Esophagus squamous epithelium (tissue), 5 donors: ENCODE data around the gene ISL2. TPM values are rescaled to one million over a fixed set of nuclear protein-coding genes. Genes with fewer than 3 reads are reported as not detected.
A peak's percentile ranks its signal among the peaks of the same experiment; 100 is the strongest.

Experiments used
- DNase-seq: peaks from one replicate; lab custom pipeline; 2025; lab: John Stamatoyannopoulos, UW
- H3K27ac ChIP-seq, 4 donors: fragments of 200-600 bp; sonication (generic); one replicate each; pipeline ENCODE4 v1.5.1; 2016 to 2019; ENCODE audit warnings: mild to moderate bottlenecking in 1 of 4
- H3K27me3 ChIP-seq, 4 donors: fragments of 200-600 bp; sonication (generic); 1 replicate in 3 of 4; 2 replicates in 1 of 4; pipeline versions ENCODE4 v1.5.1 to v1.6.0; 2017 to 2021; ENCODE audit warnings: antibody characterized with exemption in 1 of 4
- H3K36me3 ChIP-seq, 3 donors: fragments of 200-600 bp; sonication (generic); one replicate each; pipeline ENCODE4 v1.5.1; 2016 to 2019
- H3K4me1 ChIP-seq, 3 donors: fragments of 200-600 bp; sonication (generic); one replicate each; pipeline ENCODE4 v1.5.1; 2017 to 2019
- H3K4me3 ChIP-seq, 4 donors: fragments of 200-600 bp; sonication (generic); 1 replicate in 3 of 4; 2 replicates in 1 of 4; pipeline ENCODE4 v1.5.1; 2016 to 2019; ENCODE audit warnings: mild to moderate bottlenecking in 2 of 4, moderate library complexity in 1 of 4
- H3K9me3 ChIP-seq, 3 donors: fragments of 200-600 bp; sonication (generic); one replicate each; pipeline ENCODE4 v1.5.1; 2016 to 2019
- CTCF ChIP-seq, 6 experiments: fragments of 450-650 bp in 4 of 6; fragments of 200-600 bp in 2 of 6; sonication (generic) in 2 of 6; IDR thresholded peaks; one replicate each; pipeline ENCODE4 v1.5.1; 2016 to 2019; ENCODE audit warnings: antibody characterized with exemption in 6 of 6, mild to moderate bottlenecking in 4 of 6, moderate library complexity in 4 of 6
- POLR2A ChIP-seq, 4 donors: fragments of 450-650 bp; IDR thresholded peaks; one replicate each; pipeline ENCODE4 v1.6.1; 2017; ENCODE audit warnings: antibody characterized with exemption in 4 of 4, mild to moderate bottlenecking in 4 of 4, moderate library complexity in 3 of 4
- WGBS, 2 donors: methylation state at CpG; one replicate each; pipeline ENCODE4 v1.1.5; 2018; 5-methylcytosine and 5-hydroxymethylcytosine counted together
- intact Hi-C: fragments of 100-400 bp; cut with DNase I; formaldehyde crosslinking; loops from one replicate; pipeline ENCODE4 v1.15.0; 2022
- total RNA-seq, 4 donors: library from RNA; depleted of rRNA; stranded (reverse); fragments of >200 nt; gene quantifications; one replicate each; pipeline ENCODE4 v1.1.0, GENCODE V29; 2016
- donor health status: DM: yes; HTN: yes; CAD: no.

The ISL2 gene
- total RNA-seq, 4 donors from 2014 or later: 0.22 to 0.95 (median 0.70) TPM; not detected in 1

- Histone ChIP-seq H3K36me3 (no peaks in the 10 kb centered on the region), H3K4me1 (peaks cover 49 to 73% (median 53%) of the 10 kb centered on the region in 3 donors), H3K27ac (no peak overlapping the region), H3K9me3 (no peaks in the 10 kb centered on the region), H3K4me3 (no peak overlapping the region), H3K27me3 (peaks cover 34 to 99% (median 41%) of the 10 kb centered on the region in 4 donors)
- DNase-seq: no peak
- intact Hi-C loops: no loop called here
- 52 to 53% methylated on average over 13 to 16 of the region's 16 CpGs for WGBS, 2 donors
- TF ChIP-seq POLR2A (IDR thresholded peaks at IDR 0.05): no peak
- no peak for TF ChIP-seq CTCF (IDR thresholded peaks at IDR 0.05)
Observed at GRCh38 chr15:76343313-76343996, 6.9 kb downstream of the ISL2 start.

- Histone ChIP-seq H3K27ac (no peak overlapping the region), H3K36me3 (no peaks in the 10 kb centered on the region), H3K4me1 (peaks cover 44 to 57% (median 45%) of the 10 kb centered on the region in 3 donors), H3K27me3 (peaks cover 28 to 86% (median 36%) of the 10 kb centered on the region in 4 donors), H3K4me3 (no peak overlapping the region), H3K9me3 (no peaks in the 10 kb centered on the region)
- intact Hi-C loops: no loop called here
- DNase-seq: no peak
- WGBS, 2 donors: 51 to 55% methylated on average over 3 of the region's 3 CpGs
- TF ChIP-seq CTCF (IDR thresholded peaks at IDR 0.05) (no peak), POLR2A (IDR thresholded peaks at IDR 0.05) (no peak)
Observed at GRCh38 chr15:76344893-76345582, 8.5 kb downstream of the ISL2 start.

GRCh38 chr15:76345583-76345879, 9.0 kb downstream of the ISL2 start:
- H3K36me3 ChIP-seq: peaks cover 0 to 3% (median 0%) of the 10 kb centered on the region in 3 donors
- H3K4me1 ChIP-seq: peaks cover 39 to 52% (median 40%) of the 10 kb centered on the region in 3 donors
- peak overlapping the region in 2 of 4 donors; percentile 48 to 59 for H3K27ac ChIP-seq
- WGBS, 2 donors: 14 to 18% methylated on average over 7 of the region's 7 CpGs
- peak overlapping the region in 3 of 4 donors; percentile 52 to 69 (median 62) for H3K4me3 ChIP-seq
- DNase-seq: no peak
- intact Hi-C loops: no loop called here
- H3K27me3 ChIP-seq: peaks cover 25 to 81% (median 32%) of the 10 kb centered on the region in 4 donors
- no peaks in the 10 kb centered on the region for H3K9me3 ChIP-seq
- TF ChIP-seq CTCF (IDR thresholded peaks at IDR 0.05) (no peak), POLR2A (IDR thresholded peaks at IDR 0.05) (no peak)

- DNase-seq: no peak
- H3K27me3 ChIP-seq: peaks cover 22 to 75% (median 27%) of the 10 kb centered on the region in 4 donors
- TF ChIP-seq POLR2A (IDR thresholded peaks at IDR 0.05) (no peak), CTCF (IDR thresholded peaks at IDR 0.05) (no peak)
- peaks cover 33 to 47% (median 35%) of the 10 kb centered on the region in 3 donors for H3K4me1 ChIP-seq
- peak overlapping the region; percentile 52 to 69 (median 62) for H3K4me3 ChIP-seq
- H3K36me3 ChIP-seq: peaks cover 0 to 4% (median 0%) of the 10 kb centered on the region in 3 donors
- peak overlapping the region; percentile 48 to 59 (median 50) for H3K27ac ChIP-seq
- H3K9me3 ChIP-seq: no peaks in the 10 kb centered on the region
- intact Hi-C loops: no loop called here
- WGBS, 2 donors: 2 to 3% methylated on average over 13 to 18 of the region's 65 CpGs
Observed at GRCh38 chr15:76345880-76346668, 9.5 kb downstream of the ISL2 start.
